PC-3 (cell line): Measurements from ENCODE around the gene TUFT1. TPM values are rescaled to one million over a fixed set of nuclear protein-coding genes. Genes with fewer than 3 reads are reported as not detected.
A peak's percentile ranks its signal among the peaks of the same experiment; 100 is the strongest.

Experiments used
- ATAC-seq: fragments of 200-7000 bp; cut with Tn5 transposase; 2 replicates; pipeline ENCODE4 v1.9.1; 2020; ENCODE audit warnings: mild to moderate bottlenecking, moderate library complexity
- BruUV-seq: library from RNA; stranded (reverse); fragments of 400-500 nt; replicated peaks from 2 replicates; lab custom pipeline; 2021; lab: Mats Ljungman, UMichigan
- CTCF ChIA-PET: fragments of 300-600 bp; sonication (Branson Sonifier 250); formaldehyde crosslinking; loops from one replicate; lab custom pipeline; 2022; ENCODE audit warnings: antibody characterized with exemption; lab: Charles Lee
- POLR2A ChIA-PET: fragments of 300-600 bp; sonication (Branson Sonifier 250); formaldehyde crosslinking; loops from one replicate; lab custom pipeline; 2022; ENCODE audit warnings: antibody characterized with exemption; ENCODE audit not compliant: unreplicated experiment; lab: Charles Lee
- DNase-seq: peaks from one replicate; pipeline ENCODE4 v3.0.0-alpha.2; 2015
- H2AFZ ChIP-seq: fragments of 300-600 bp; sonication (generic); 2 replicates; pipeline ENCODE4 v1.6.0; 2016; ENCODE audit warnings: antibody characterized with exemption, low read length
- H3F3A ChIP-seq: fragments of 300-600 bp; sonication (generic); one replicate; pipeline ENCODE4 v1.6.0; 2017; ENCODE audit warnings: antibody characterized with exemption, low read length, control low read depth, mild to moderate bottlenecking; ENCODE audit not compliant: unreplicated experiment
- H3K27ac ChIP-seq: fragments of 300-600 bp; sonication (generic); 2 replicates; pipeline ENCODE4 v1.5.1; 2016; ENCODE audit warnings: mild to moderate bottlenecking, low read length
- H3K27me3 ChIP-seq: fragments of 300-600 bp; sonication (generic); 2 replicates; pipeline ENCODE4 v1.6.1; 2016; ENCODE audit warnings: low read length, mixed read lengths
- H3K36me3 ChIP-seq: fragments of 300-600 bp; sonication (generic); 2 replicates; pipeline ENCODE4 v1.6.1; 2016; ENCODE audit warnings: low read depth, mixed run types, low read length, mixed read lengths
- H3K4me1 ChIP-seq: fragments of 300-600 bp; sonication (generic); 2 replicates; pipeline ENCODE4 v1.5.1; 2016; ENCODE audit warnings: low read length; ENCODE audit not compliant: insufficient read depth
- H3K4me2 ChIP-seq: fragments of 300-600 bp; sonication (generic); 2 replicates; pipeline ENCODE4 v1.6.0; 2016; ENCODE audit warnings: low read length
- H3K4me3 ChIP-seq: fragments of 300-600 bp; sonication (generic); 2 replicates; pipeline ENCODE4 v1.5.1; 2016; ENCODE audit warnings: mild to moderate bottlenecking, low read length, mixed read lengths
- H3K79me2 ChIP-seq: fragments of 300-600 bp; sonication (generic); 2 replicates; pipeline ENCODE4 v1.6.1; 2017; ENCODE audit warnings: low read length, mixed read lengths
- H3K9ac ChIP-seq: fragments of 300-600 bp; sonication (generic); 2 replicates; pipeline ENCODE4 v1.6.0; 2016; ENCODE audit warnings: mild to moderate bottlenecking, low read length
- H3K9me2 ChIP-seq: fragments of 300-600 bp; sonication (generic); replicated peaks from 2 replicates; pipeline ENCODE4 v1.6.1; 2016; ENCODE audit warnings: mixed run types, low read length, mixed read lengths
- H3K9me3 ChIP-seq: fragments of 300-600 bp; sonication (generic); 2 replicates; pipeline ENCODE4 v1.6.1; 2016; ENCODE audit warnings: low read length, mixed read lengths
- H4K20me1 ChIP-seq: fragments of 300-600 bp; sonication (generic); 2 replicates; pipeline ENCODE4 v1.6.1; 2016; ENCODE audit warnings: low read length, mixed read lengths
- CTCF ChIP-seq: fragments of 300-600 bp; sonication (generic); conservative IDR thresholded peaks from 2 replicates; pipeline ENCODE4 v1.5.1; 2017; ENCODE audit warnings: antibody characterized with exemption, low read depth, mild to moderate bottlenecking, low read length
- EZH2 ChIP-seq: fragments of 300-600 bp; sonication (generic); IDR thresholded peaks from one replicate; pipeline ENCODE4 v1.6.1; 2017; ENCODE audit warnings: antibody characterized with exemption, mild to moderate bottlenecking, low read length; ENCODE audit not compliant: unreplicated experiment
- EZH2phosphoT487 ChIP-seq: fragments of 300-600 bp; sonication (generic); IDR thresholded peaks from 2 replicates; pipeline ENCODE4 v1.6.1; 2018; ENCODE audit warnings: mild to moderate bottlenecking, antibody characterized with exemption, low read length, borderline replicate concordance
- intact Hi-C: fragments of 100-400 bp; cut with micrococcal nuclease; formaldehyde crosslinking; loops from 2 replicates; pipeline ENCODE4 v1.9.0; 2023
- total RNA-seq: library from RNA; depleted of rRNA; stranded (reverse); fragments of >200 nt; gene quantifications from 2 replicates; pipeline ENCODE4 v1.2.3, GENCODE V29; 2014

Gene TUFT1
- total RNA-seq, 1 experiment from 2014 or later = 33.9 TPM

GRCh38 chr1:151535326-151536271 lies 4.5 kb upstream of the TUFT1 start:
- POLR2A ChIA-PET = interaction anchor here (0.5 kb wide), 1 partner anchor 145 kb away, joined by 13 read pairs; no protein-coding TSS in a partner anchor

DNA sequence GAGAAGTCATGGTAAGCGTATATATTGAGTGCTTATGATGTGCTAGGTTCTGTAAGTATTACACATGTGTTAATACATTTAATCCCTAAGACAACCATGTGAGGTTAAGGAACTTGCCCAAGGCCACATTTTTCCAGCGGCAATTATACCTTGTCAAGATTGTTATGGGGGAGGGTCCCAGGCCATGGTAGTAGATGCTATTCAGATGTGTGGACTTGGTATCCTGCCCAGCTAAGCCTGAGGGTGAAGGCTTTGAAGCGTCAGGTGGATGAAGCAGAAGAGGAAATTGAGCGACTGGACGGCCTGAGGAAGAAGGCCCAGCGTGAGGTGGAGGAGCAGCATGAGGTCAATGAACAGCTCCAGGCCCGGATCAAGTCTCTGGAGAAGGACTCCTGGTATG lies 3.6 kb upstream of the TUFT1 start:
- no peaks in the 10 kb centered on the region for H3K27me3 ChIP-seq
- H3K79me2 ChIP-seq = peaks cover 12% of the 10 kb centered on the region
- TF ChIP-seq EZH2 (no peak), EZH2phosphoT487 (no peak), CTCF (no peak)
- CTCF ChIA-PET = interaction anchor here (0.7 to 1.0 kb wide), 3 partner anchors 100 to 300 kb away, joined by 3 to 5 read pairs (median 3); no protein-coding TSS in a partner anchor
- H3K27ac ChIP-seq = peak overlapping the region; percentile 29; the same call in 1 of the 2 replicates
- DNase-seq = no peak
- no peak for ATAC-seq
- POLR2A ChIA-PET = interaction anchor here (0.6 kb wide), 1 partner anchor 33 kb away, joined by 5 read pairs; no protein-coding TSS in a partner anchor
- peak overlapping the region; percentile 54 for H3K4me2 ChIP-seq
- H3K36me3 ChIP-seq = peaks cover 23% of the 10 kb centered on the region; the same call in 1 of the 2 replicates
- H3K4me1 ChIP-seq = peaks cover 45% of the 10 kb centered on the region
- no peaks in the 10 kb centered on the region for H3K9me3 ChIP-seq
- H2AFZ ChIP-seq = no peak overlapping the region
- no peak overlapping the region for H3K4me3 ChIP-seq
- intact Hi-C loops = no loop called here
- BruUV-seq = no TSS peak
- peaks cover 11% of the 10 kb centered on the region for H4K20me1 ChIP-seq
- no peaks in the 10 kb centered on the region for H3F3A ChIP-seq
- H3K9me2 ChIP-seq = no peaks in the 10 kb centered on the region
- H3K9ac ChIP-seq = no peak overlapping the region

More at GRCh38 chr1:151535326-151536271, 4.5 kb upstream of the TUFT1 start:
- H4K20me1 ChIP-seq = peaks cover 2% of the 10 kb centered on the region; the same call in 1 of the 2 replicates
- no peaks in the 10 kb centered on the region for H3K9me2 ChIP-seq
- H3K9ac ChIP-seq = no peak overlapping the region
- H3K27ac ChIP-seq = no peak overlapping the region
- H3F3A ChIP-seq = no peaks in the 10 kb centered on the region
- H3K4me2 ChIP-seq = no peak overlapping the region
- no TSS peak for BruUV-seq
- intact Hi-C loops = no loop called here
- peaks cover 27% of the 10 kb centered on the region; the same call in 1 of the 2 replicates for H3K36me3 ChIP-seq
- TF ChIP-seq CTCF = no peak
- no peak for TF ChIP-seq EZH2
- TF ChIP-seq EZH2phosphoT487 = no peak
- H3K27me3 ChIP-seq = no peaks in the 10 kb centered on the region
- ATAC-seq (no peak), DNase-seq (no peak)
- no peak overlapping the region for H3K4me3 ChIP-seq
- H3K9me3 ChIP-seq = no peaks in the 10 kb centered on the region
- H2AFZ ChIP-seq = no peak overlapping the region
- CTCF ChIA-PET = no interaction called here
- H3K79me2 ChIP-seq = peaks cover 3% of the 10 kb centered on the region
- peaks cover 41% of the 10 kb centered on the region for H3K4me1 ChIP-seq
